G401.6 (cell line): Measurements from ENCODE around the gene PUS1.
"Not testable (repeated sequence)": the region's sequence is repeated elsewhere in the genome, so short reads cannot be mapped to it uniquely, and the experiment has no call there.

Experiments
- FAIRE-seq: peaks from 2 replicates; lab custom pipeline; 2012; peaks lifted over from hg19 to GRCh38; lab: Jason Lieb, UNC

PUS1 gene

DNA sequence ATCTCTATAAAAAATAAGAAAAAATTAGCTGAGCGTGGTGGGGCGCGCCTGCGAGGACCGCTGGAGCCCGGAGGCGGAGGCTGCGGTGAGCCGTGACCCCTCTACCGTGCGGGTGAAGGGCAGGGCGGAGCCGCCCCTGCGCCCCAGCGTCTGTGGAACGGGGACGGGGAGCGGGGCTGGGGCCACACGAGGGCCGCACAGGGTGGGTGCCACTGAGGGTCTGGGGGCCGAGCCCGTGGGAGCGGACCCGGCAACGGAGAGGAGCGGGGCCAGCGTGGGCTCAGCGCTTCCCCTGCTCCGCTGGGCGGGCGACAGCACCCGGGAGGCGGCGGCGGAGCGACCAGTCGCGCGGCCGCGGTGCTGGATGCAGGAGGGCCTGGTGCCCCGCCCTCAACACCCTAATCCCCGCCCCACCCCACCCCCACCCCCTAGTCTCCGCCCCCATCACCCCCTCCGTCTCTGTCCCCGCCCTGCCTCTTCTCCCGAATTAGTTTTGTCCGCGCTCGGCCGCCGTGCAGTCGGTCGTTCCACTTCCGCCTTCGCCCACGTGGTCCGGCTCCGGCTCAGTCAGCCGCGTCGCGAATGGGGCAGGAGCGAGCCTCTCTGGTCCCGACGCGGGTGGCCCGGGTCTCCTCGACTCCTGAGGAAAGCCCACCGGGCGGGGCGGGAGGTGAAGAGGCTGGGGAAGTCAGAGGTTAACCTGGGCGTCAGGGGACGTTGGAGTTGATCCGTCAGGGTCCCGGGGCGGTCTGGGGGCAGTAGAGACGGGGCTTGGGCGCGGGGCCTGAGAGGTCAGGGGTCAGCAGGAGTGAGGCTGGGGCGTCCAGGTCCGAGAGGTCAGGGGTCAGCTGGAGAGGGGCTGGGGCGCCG lies at the start of gene PUS1:
Gene PUS1, plus strand, starts transcription at position 566 of the 870 bp plus-strand sequence. CDS start 447 bp downstream, outside the sequence.
- FAIRE-seq, result no peak

GRCh38 chr12:131882804-131883520 lies 46.1 kb upstream of the PUS1 start:
- no peak for FAIRE-seq

- no peak for FAIRE-seq
These were observed 45.6 kb upstream of the PUS1 start for GRCh38 chr12:131883521-131883900.

- FAIRE-seq, result not testable (repeated sequence)
These were observed 44.0 kb upstream of the PUS1 start for GRCh38 chr12:131885076-131885475.

DNA sequence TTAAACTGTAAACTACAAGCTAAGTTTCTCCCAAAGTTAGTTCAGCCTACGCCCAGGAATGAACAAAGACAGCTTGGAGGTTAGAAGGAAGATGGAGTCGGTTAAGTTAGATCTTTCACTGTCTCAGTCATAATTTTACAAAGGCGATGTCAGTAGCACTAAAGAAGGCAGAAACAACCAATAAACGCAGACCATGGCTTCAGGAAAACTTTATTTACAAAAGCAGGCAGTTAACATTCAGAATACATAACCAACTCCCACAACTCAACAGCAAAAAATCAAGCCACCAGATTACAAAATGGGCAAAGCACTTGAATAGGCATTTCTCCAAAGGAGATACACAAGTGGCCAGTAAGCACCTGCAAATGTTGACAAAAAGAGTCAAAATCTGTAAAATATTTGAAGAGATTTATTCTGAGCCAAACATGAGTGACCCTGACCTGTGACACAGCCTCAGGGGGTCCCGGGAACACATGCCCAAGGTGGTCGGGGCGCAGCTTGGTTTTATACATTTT lies 43.5 kb upstream of the PUS1 start:
- no peak for FAIRE-seq

DNA sequence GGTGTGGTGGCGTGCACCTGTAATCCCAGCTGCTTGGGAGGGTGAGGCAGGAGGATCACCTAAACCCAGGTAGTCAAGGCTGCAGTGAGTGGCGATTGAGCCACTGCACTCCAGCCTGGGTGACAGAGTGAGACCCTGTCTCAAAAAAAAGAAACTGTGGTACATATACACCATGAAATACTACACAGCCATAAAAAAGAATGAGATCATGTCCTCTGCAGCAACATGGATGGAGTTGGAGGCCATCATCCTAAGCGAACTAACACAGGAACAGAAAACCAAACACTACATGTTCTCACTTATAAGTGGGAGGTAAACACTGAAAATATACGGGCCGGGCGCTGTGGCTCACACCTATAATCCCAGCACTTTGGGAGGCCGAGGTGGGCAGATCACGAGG lies 37.4 kb upstream of the PUS1 start:
- not testable (repeated sequence) for FAIRE-seq

- FAIRE-seq, result no peak
These were observed 36.1 kb upstream of the PUS1 start for GRCh38 chr12:131892711-131893604.

DNA sequence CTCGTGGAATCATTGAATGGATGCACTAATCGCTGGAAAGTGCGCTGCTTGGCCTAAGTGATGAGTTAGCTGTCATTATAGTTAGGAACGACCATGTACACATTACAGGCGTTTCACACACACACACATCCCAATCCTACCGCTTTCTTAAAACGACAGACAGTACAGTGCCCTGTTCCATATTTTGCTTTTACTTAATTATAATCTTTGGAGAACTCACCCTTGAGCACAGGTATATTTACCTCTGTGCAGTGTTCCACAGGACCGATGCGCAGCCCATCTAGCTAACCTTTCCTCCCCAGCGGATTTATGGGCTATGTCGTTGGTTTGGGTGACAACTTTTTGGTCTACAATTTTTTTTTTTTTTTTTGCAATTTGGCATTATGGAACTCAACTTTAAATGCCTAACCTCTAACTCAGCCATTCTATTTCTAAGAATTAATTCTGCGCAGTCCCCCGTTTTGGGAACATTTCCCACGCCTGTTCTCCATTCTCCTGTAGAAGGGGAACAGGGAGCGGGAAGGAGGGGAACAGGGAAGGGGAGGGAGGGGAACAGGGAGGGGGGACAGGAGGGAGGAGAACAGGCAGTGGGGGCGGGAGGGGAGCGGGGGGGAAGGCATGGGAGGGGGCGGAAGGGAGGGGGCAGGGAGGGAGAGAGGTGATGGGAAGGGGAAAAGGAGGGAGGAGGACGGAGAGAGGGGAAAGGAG lies 35.3 kb upstream of the PUS1 start:
- no peak for FAIRE-seq

DNA sequence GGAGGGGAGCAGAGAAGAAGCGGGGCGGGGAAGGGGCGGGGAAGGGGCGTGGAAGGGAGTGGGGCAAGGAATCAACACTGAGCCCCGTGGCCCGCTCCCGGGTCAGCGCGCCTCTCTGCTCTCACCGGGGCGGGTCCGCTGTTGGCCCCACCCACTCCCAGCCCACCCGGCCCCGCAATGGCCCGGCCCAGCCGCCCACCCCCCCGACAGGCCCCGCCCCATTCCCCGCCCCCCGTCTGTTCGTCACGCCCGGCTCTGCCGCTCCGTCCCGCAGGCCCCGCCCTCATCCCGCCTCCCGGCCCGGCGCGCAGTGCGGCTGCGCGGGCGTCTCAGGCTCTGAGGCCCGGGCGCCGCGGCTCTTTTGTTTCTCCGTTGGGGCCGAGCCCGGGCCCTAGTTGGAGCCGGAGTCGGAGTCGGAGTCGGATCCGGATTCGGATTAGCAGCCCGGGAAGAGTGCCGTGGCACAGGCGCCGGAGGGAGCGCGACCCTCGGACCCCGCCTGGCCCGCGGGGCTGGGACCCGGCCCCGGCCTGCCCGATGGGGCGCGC lies 34.7 kb upstream of the PUS1 start, which contains the start of gene ULK1:
Gene ULK1, plus strand, starts transcription at position 310 of the 548 bp plus-strand sequence. CDS start 380 bp downstream, outside the sequence.
- FAIRE-seq, result no peak

DNA sequence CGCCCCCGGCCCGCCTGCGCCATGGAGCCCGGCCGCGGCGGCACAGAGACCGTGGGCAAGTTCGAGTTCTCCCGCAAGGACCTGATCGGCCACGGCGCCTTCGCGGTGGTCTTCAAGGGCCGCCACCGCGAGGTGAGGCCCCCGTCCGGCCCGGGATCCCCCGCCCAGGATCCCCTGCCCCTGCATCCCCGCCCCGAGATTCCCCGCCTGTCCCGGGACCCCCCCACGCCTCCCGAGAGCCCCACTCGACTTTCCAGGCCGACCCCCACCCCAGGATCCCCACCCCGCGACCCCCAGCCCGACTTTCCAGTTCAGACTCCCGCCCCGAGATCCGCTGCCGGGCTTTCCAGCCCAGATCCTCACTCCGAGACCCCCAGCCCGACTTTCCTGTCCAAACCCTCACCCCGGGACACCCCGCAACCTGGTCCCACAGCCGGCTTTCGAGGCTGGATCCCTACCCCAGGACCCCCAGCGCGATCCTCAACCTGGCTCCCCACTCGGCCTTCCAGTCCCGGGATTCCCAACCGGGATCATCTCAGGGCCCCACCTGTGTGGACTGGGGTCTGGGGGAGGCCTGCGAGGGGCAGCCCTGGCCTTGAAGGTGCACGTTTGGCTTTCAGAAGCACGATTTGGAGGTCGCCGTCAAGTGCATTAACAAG lies 34.0 kb upstream of the PUS1 start:
- no peak for FAIRE-seq

- FAIRE-seq, result no peak
These were observed 33.4 kb upstream of the PUS1 start for GRCh38 chr12:131895640-131896079.

GRCh38 chr12:131896080-131896810 lies 32.8 kb upstream of the PUS1 start:
- FAIRE-seq, result no peak

- FAIRE-seq, result no peak
These were observed 32.2 kb upstream of the PUS1 start for GRCh38 chr12:131896811-131897270.

DNA sequence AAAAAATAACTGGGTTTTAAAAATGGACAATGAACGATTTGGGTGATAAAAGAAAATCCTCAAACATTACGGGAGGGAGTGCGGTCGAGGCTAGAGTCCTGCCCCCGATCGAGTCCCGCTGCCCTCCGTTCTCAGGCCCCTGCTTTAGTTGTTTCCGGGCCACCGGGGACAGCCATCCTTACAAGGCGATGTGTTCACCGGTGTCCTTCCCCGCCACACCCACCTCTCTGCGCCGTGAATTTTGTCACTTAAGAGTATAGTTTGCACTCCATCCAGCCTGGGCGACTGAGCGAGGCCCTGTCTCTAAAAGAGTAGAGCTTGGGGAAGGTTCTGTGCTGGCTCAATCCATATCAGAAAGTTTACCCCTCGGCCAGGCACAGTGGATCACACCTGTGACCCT lies 31.8 kb upstream of the PUS1 start:
- no peak for FAIRE-seq

DNA sequence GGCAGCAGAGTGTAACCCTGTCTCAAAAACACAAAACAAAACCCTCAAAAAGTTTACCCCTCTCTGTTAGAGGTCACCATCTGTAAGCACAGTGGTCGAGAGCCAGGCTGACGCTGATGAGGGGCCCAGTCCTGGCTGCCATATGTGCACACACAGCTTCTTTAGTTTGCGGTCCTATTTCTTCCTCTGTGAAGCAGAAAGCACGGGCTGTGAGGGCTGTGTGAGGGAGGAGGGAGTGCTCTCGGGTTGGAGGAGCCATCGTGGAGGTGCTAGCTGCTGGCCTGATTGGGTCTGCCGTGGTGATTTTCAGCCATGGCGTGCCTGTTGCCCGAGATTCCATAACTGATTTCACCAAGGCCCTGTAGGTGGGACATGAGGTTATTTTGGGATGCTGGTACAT lies 31.2 kb upstream of the PUS1 start:
- no peak for FAIRE-seq

DNA sequence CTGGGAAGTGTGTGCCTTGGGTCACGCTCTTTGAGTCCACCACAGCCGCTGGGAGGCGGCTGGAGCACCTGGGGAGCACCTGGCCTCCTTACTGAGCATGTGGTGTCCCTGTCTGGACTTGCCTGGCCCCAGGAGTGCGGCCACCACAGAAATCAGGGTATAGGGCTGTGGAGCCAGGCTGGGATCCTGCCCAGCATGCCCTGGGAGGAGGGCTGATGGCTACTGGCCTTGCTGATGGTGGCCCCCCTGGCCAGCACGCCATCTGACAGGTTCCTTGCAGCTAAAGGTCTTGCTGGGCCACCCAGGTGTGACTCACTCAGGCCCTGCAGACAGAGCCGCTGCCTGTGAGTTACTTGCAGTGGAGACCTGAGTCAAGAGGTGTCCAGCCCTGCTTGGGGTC lies 28.7 kb upstream of the PUS1 start:
- FAIRE-seq, result no peak

- no peak for FAIRE-seq
These were observed 27.4 kb upstream of the PUS1 start for GRCh38 chr12:131901431-131902331.
